B cell (primary cell): ENCODE data around the gene MAGEA11. TPM values are rescaled to one million over a fixed set of nuclear protein-coding genes. Genes with fewer than 3 reads are reported as not detected.

Experiments
- ATAC-seq: fragments of 200-7000 bp; cut with Tn5 transposase; one replicate; pipeline ENCODE4 v1.10.0; 2021; ENCODE audit warnings: low read depth, mild to moderate bottlenecking, moderate number of reproducible peaks, moderate library complexity
- CTCF ChIA-PET: fragments of 350-600 bp; sonication (Branson Sonifier 250); formaldehyde crosslinking; loops from one replicate; lab custom pipeline; 2021; ENCODE audit warnings: antibody characterized with exemption, inconsistent platforms; lab: Charles Lee
- POLR2A ChIA-PET: fragments of 350-600 bp; sonication (Branson Sonifier 250); formaldehyde crosslinking; loops from one replicate; lab custom pipeline; 2021; ENCODE audit warnings: antibody characterized with exemption; lab: Charles Lee
- DNase-seq: peaks from one replicate; pipeline ENCODE4 v3.0.0; 2013
- H2AFZ ChIP-seq: 2 replicates; pipeline ENCODE4 v1.6.1; 2012; ENCODE audit warnings: mild to moderate bottlenecking, low read depth, low read length; ENCODE audit not compliant: insufficient read depth, poor library complexity, severe bottlenecking
- H3K27ac ChIP-seq, 2 donors: 1 replicate in 1 of 2; 2 replicates in 1 of 2; pipeline ENCODE4 v1.5.1; 2012 to 2013; ENCODE audit warnings: low read length in 2 of 2, mild to moderate bottlenecking in 2 of 2, moderate library complexity in 1 of 2
- H3K27me3 ChIP-seq, 4 experiments: fragments of 200-600 bp in 1 of 4; sonication (generic) in 1 of 4; replicated peaks in 1 of 4; 1 replicate in 2 of 4; 2 replicates in 2 of 4; pipeline versions ENCODE4 v1.6.1 to v1.7.0; 2013 to 2016; ENCODE audit warnings: low read length in 3 of 4, mild to moderate bottlenecking in 2 of 4, mixed read lengths in 1 of 4, moderate library complexity in 1 of 4; ENCODE audit not compliant: insufficient read depth in 4 of 4, control insufficient read depth in 3 of 4; ENCODE audit errors: control extremely low read depth in 1 of 4
- H3K36me3 ChIP-seq, 2 experiments: replicated peaks in 1 of 2; 1 replicate in 1 of 2; 2 replicates in 1 of 2; pipeline versions ENCODE4 v1.6.1 to v1.7.1; 2013; ENCODE audit warnings: low read length in 1 of 2; ENCODE audit not compliant: insufficient read depth in 2 of 2, control insufficient read depth in 1 of 2; ENCODE audit errors: control extremely low read depth in 1 of 2, extremely low read depth in 1 of 2
- H3K4me1 ChIP-seq, 2 donors: fragments of 200-600 bp in 1 of 2; sonication (generic) in 1 of 2; 1 replicate in 1 of 2; 2 replicates in 1 of 2; pipeline versions ENCODE4 v1.5.1 to v1.6.1; 2013 to 2017; ENCODE audit warnings: low read length in 2 of 2; ENCODE audit not compliant: control insufficient read depth in 2 of 2, insufficient read depth in 2 of 2
- H3K4me2 ChIP-seq: replicated peaks from 2 replicates; pipeline ENCODE3; 2012; ENCODE audit warnings: mild to moderate bottlenecking, low read depth, low read length; ENCODE audit not compliant: poor library complexity, severe bottlenecking
- H3K4me3 ChIP-seq, 5 experiments: fragments of 200-600 bp in 1 of 5; sonication (generic) in 1 of 5; 1 replicate in 3 of 5; 2 replicates in 2 of 5; pipeline versions ENCODE4 v1.5.1 to v1.7.0; 2011 to 2016; ENCODE audit warnings: low read length in 4 of 5, mild to moderate bottlenecking in 4 of 5, low read depth in 2 of 5, control low read depth in 1 of 5, moderate library complexity in 1 of 5; ENCODE audit not compliant: insufficient read depth in 1 of 5; ENCODE audit errors: control extremely low read depth in 1 of 5, extremely low read depth in 1 of 5
- H3K79me2 ChIP-seq: fragments of 200-600 bp; sonication (generic); one replicate; pipeline ENCODE4 v1.6.0; 2016; ENCODE audit warnings: low read length; ENCODE audit not compliant: control insufficient read depth, insufficient read depth
- H3K9ac ChIP-seq: fragments of 200-600 bp; sonication (generic); 2 replicates; pipeline ENCODE4 v1.6.1; 2017; ENCODE audit warnings: mild to moderate bottlenecking, low read length, moderate library complexity
- H3K9me3 ChIP-seq, 3 donors: one replicate each; pipeline versions ENCODE4 v1.6.1 to v1.7.1; 2013; ENCODE audit warnings: low read length in 2 of 3; ENCODE audit not compliant: control insufficient read depth in 2 of 3, insufficient read depth in 1 of 3; ENCODE audit errors: control extremely low read depth in 1 of 3
- H4K20me1 ChIP-seq: 2 replicates; pipeline ENCODE4 v1.6.0; 2012; ENCODE audit warnings: mild to moderate bottlenecking, low read length; ENCODE audit not compliant: insufficient read depth, control insufficient read depth, poor library complexity, severe bottlenecking
- H3K27ac Mint-ChIP-seq: one replicate; pipeline ENCODE4 v1.8.0; 2021; ENCODE audit warnings: mixed read lengths
- H3K27me3 Mint-ChIP-seq: one replicate; pipeline ENCODE4 v1.8.0; 2021; ENCODE audit warnings: mixed read lengths
- H3K4me1 Mint-ChIP-seq: one replicate; pipeline ENCODE4 v1.8.0; 2021; ENCODE audit warnings: mixed read lengths
- H3K4me3 Mint-ChIP-seq: one replicate; pipeline ENCODE4 v1.8.0; 2021; ENCODE audit warnings: mixed read lengths
- H3K9me3 Mint-ChIP-seq: one replicate; pipeline ENCODE4 v1.8.0; 2022; ENCODE audit warnings: mixed read lengths; ENCODE audit not compliant: insufficient read depth
- CTCF ChIP-seq: fragments of 200-600 bp; IDR thresholded peaks from one replicate; pipeline ENCODE4 v1.8.0; 2022; ENCODE audit warnings: antibody characterized with exemption, mild to moderate bottlenecking
- EZH2 ChIP-seq: IDR thresholded peaks from 2 replicates; pipeline ENCODE4 v1.6.1; 2012; ENCODE audit warnings: borderline replicate concordance, low read depth, mild to moderate bottlenecking, moderate library complexity, low read length; ENCODE audit not compliant: insufficient read depth, poor library complexity, severe bottlenecking
- WGBS: methylation state at CpG from one replicate; pipeline ENCODE4 v1.1.5; 2013; ENCODE audit warnings: missing lambda C conversion rate; ENCODE audit not compliant: insufficient coverage; 5-methylcytosine and 5-hydroxymethylcytosine counted together
- intact Hi-C: fragments of 100-400 bp; cut with micrococcal nuclease; formaldehyde crosslinking; loops from one replicate; pipeline ENCODE4 v1.10.0; 2022
- polyA plus RNA-seq: library from polyadenylated mRNA; depleted of rRNA; stranded (reverse); fragments of >200 nt; gene quantifications from 2 replicates; pipeline ENCODE4 v1.2.3, GENCODE V29; 2012
- small RNA-seq: library from RNA; depleted of rRNA; stranded (forward); fragments of <200 nt; gene quantifications from one replicate; pipeline ENCODE3, GENCODE V24; 2012; ENCODE audit warnings: low replicate concordance, low read depth; ENCODE audit not compliant: insufficient read length
- total RNA-seq, 2 donors: library from RNA; stranded (reverse); fragments of 120-200 nt in 1 of 2; gene quantifications; 1 replicate in 1 of 2; 2 replicates in 1 of 2; pipeline versions ENCODE4 v1.2.3 to v1.2.4, GENCODE V29; 2013 to 2022

Gene MAGEA11
- total and polyA plus RNA-seq, 2 donors (not counting 1 experiment from before 2014, with no cell fraction given) = not detected

GRCh38 chrX:149762696-149763614 lies 51.1 kb downstream of the MAGEA11 start:
- no peak overlapping the region for H3K27ac ChIP-seq
- Mint-ChIP-seq H3K4me3 (no peak overlapping the region), H3K9me3 (no peaks in the 10 kb centered on the region), H3K27me3 (no peaks in the 10 kb centered on the region), H3K4me1 (no peaks in the 10 kb centered on the region), H3K27ac (no peak overlapping the region)
- H3K4me2 ChIP-seq = no peak overlapping the region
- CTCF ChIA-PET = no interaction called here
- TF ChIP-seq CTCF (no peak), EZH2 (no peak)
- POLR2A ChIA-PET = no interaction called here
- H3K36me3 ChIP-seq = no peaks in the 10 kb centered on the region
- H3K79me2 ChIP-seq = no peaks in the 10 kb centered on the region
- intact Hi-C loops = no loop called here
- no peak overlapping the region for H2AFZ ChIP-seq
- no peaks in the 10 kb centered on the region for H4K20me1 ChIP-seq
- DNase-seq (no peak), ATAC-seq (no peak)
- WGBS = no CpG with 5 or more reads among the region's 11 CpGs
- no peaks in the 10 kb centered on the region for H3K27me3 ChIP-seq
- H3K9me3 ChIP-seq = no peaks in the 10 kb centered on the region
- H3K4me3 ChIP-seq = no peak overlapping the region
- no peak overlapping the region for H3K9ac ChIP-seq
- H3K4me1 ChIP-seq = no peaks in the 10 kb centered on the region

Small RNA genes within 50 kb of the gene (small RNA-seq; reads per million reads assigned to genes)
- gene AC244098.1 (not detected), gene AC244098.2 (not detected), gene AC244098.3 (not detected)

Other genes starting within 250 kb of the MAGEA11 start
- gene IDS, start 206.8 kb upstream of the MAGEA11 start, total RNA-seq = 169 TPM in 2 replicates
- 85.2 and 85.3 TPM in 2 replicates for gene IDS, start 206.8 kb upstream of the MAGEA11 start, polyA plus RNA-seq
- 24.4 and 26.3 TPM in 2 replicates for gene EOLA1, start 171.0 kb upstream of the MAGEA11 start, total RNA-seq
- 61.5 and 109 TPM in 2 replicates for gene EOLA1, start 171.0 kb upstream of the MAGEA11 start, polyA plus RNA-seq
- not detected in 2 replicates for gene HSFX3, start 162.1 kb upstream of the MAGEA11 start, total RNA-seq
- not detected in 2 replicates for gene HSFX3, start 162.1 kb upstream of the MAGEA11 start, polyA plus RNA-seq
- not detected in 2 replicates for gene MAGEA9B, start 124.6 kb upstream of the MAGEA11 start, total RNA-seq
- 0.04 TPM in 1 of 2 replicates, not detected in the other for gene MAGEA9B, start 124.6 kb upstream of the MAGEA11 start, polyA plus RNA-seq
- gene HSFX2, start 116.7 kb upstream of the MAGEA11 start, total RNA-seq = 1.9 TPM in 1 of 2 replicates, not detected in the other
- gene HSFX2, start 116.7 kb upstream of the MAGEA11 start, polyA plus RNA-seq = 1.6 TPM in 1 of 2 replicates, not detected in the other
- 27.5 and 28.6 TPM in 2 replicates for gene TMEM185A, start 80.3 kb upstream of the MAGEA11 start, total RNA-seq
- 17.8 and 25.2 TPM in 2 replicates for gene TMEM185A, start 80.3 kb upstream of the MAGEA11 start, polyA plus RNA-seq
- gene HSFX1, start 62.0 kb downstream of the MAGEA11 start, total RNA-seq = 2.9 and 4.2 TPM in 2 replicates
- gene HSFX1, start 62.0 kb downstream of the MAGEA11 start, polyA plus RNA-seq = 1.2 and 1.3 TPM in 2 replicates
- not detected in 2 replicates for gene MAGEA9, start 69.9 kb downstream of the MAGEA11 start, total RNA-seq
- gene MAGEA9, start 69.9 kb downstream of the MAGEA11 start, polyA plus RNA-seq = not detected in 2 replicates
- not detected in 2 replicates for gene MAGEA8, start 169.1 kb downstream of the MAGEA11 start, total RNA-seq
- gene MAGEA8, start 169.1 kb downstream of the MAGEA11 start, polyA plus RNA-seq = not detected in 2 replicates
- not detected in 2 replicates for gene HSFX4, start 217.5 kb downstream of the MAGEA11 start, total RNA-seq
- not detected in 2 replicates for gene HSFX4, start 217.5 kb downstream of the MAGEA11 start, polyA plus RNA-seq
- 37.7 and 42.0 TPM in 2 replicates for gene EOLA2, start 226.4 kb downstream of the MAGEA11 start, total RNA-seq
- gene EOLA2, start 226.4 kb downstream of the MAGEA11 start, polyA plus RNA-seq = 45.9 and 63.2 TPM in 2 replicates